ENCODE data around the gene TXNRD3.

The TXNRD3 gene

GRCh38 chr3:126665221-126665936, 10.5 kb upstream of the TXNRD3 start:
- DNase-seq (ENCODE audit: extremely low read depth, low read depth): no peak

GRCh38 chr3:126664591-126665214, 9.8 kb upstream of the TXNRD3 start:
- peak; percentile 15 for TF ChIP-seq CTCF (IDR thresholded peaks at IDR 0.05; ENCODE audit: low read depth, low read length, missing control alignments)
- no peak for DNase-seq (ENCODE audit: extremely low read depth, low read depth)
- no peak overlapping the region for H3K4me3 ChIP-seq (replicated peaks; ENCODE audit: low read depth, low read length)

More at GRCh38 chr3:126665221-126665936, 10.5 kb upstream of the TXNRD3 start:
- no peak overlapping the region for H3K4me3 ChIP-seq (replicated peaks; ENCODE audit: low read depth, low read length)
- no peak for TF ChIP-seq CTCF (IDR thresholded peaks at IDR 0.05; ENCODE audit: low read depth, low read length, missing control alignments)

- no peak overlapping the region for H3K4me3 ChIP-seq (replicated peaks; ENCODE audit: low read depth, low read length)
- DNase-seq (ENCODE audit: extremely low read depth, low read depth): no peak
- TF ChIP-seq CTCF (IDR thresholded peaks at IDR 0.05; ENCODE audit: low read depth, low read length, missing control alignments): no peak
Observed at GRCh38 chr3:126663750-126664149, 8.8 kb upstream of the TXNRD3 start.

- H3K4me3 ChIP-seq (replicated peaks; ENCODE audit: low read depth, low read length): no peak overlapping the region
- no peak for TF ChIP-seq CTCF (IDR thresholded peaks at IDR 0.05; ENCODE audit: low read depth, low read length, missing control alignments)
- DNase-seq (ENCODE audit: extremely low read depth, low read depth): no peak
Observed at GRCh38 chr3:126663257-126663656, 8.3 kb upstream of the TXNRD3 start.

- TF ChIP-seq CTCF (IDR thresholded peaks at IDR 0.05; ENCODE audit: low read depth, low read length, missing control alignments): no peak
- no peak for DNase-seq (ENCODE audit: extremely low read depth, low read depth)
- H3K4me3 ChIP-seq (replicated peaks; ENCODE audit: low read depth, low read length): no peak overlapping the region
Observed at GRCh38 chr3:126661532-126662364, 6.8 kb upstream of the TXNRD3 start.

- DNase-seq (ENCODE audit: extremely low read depth, low read depth): no peak
Observed at GRCh38 chr3:126659915-126660886, 5.3 kb upstream of the TXNRD3 start.

More at GRCh38 chr3:126659915-126660886, 5.3 kb upstream of the TXNRD3 start:
- no peak overlapping the region for H3K4me3 ChIP-seq (replicated peaks; ENCODE audit: low read depth, low read length)
- TF ChIP-seq CTCF (IDR thresholded peaks at IDR 0.05; ENCODE audit: low read depth, low read length, missing control alignments): peak; percentile 15

Measured in HFF-Myc (cell line).